DOHH2 (cell line): ENCODE measurements around the gene PLIN1.
A peak's percentile ranks its signal among the peaks of the same experiment; 100 is the strongest.

Experiments
- H3F3A ChIP-seq: fragments of 200-600 bp; sonication (generic), shearing (Covaris generic); 2 replicates; pipeline ENCODE4 v1.6.0; 2016; ENCODE audit warnings: antibody characterized with exemption, mild to moderate bottlenecking; ENCODE audit not compliant: control insufficient read depth, insufficient read depth
- H3K27ac ChIP-seq: fragments of 200-600 bp; sonication (generic); 2 replicates; pipeline ENCODE4 v1.5.1; 2014; ENCODE audit warnings: low read depth, mild to moderate bottlenecking, low read length, moderate library complexity
- H3K27me3 ChIP-seq: fragments of 200-600 bp; sonication (generic); 2 replicates; pipeline ENCODE4 v1.6.1; 2014; ENCODE audit warnings: mild to moderate bottlenecking, low read length, mixed read lengths; ENCODE audit not compliant: control insufficient read depth
- H3K36me3 ChIP-seq: fragments of 200-600 bp; sonication (generic); 2 replicates; pipeline ENCODE4 v1.6.1; 2014; ENCODE audit warnings: mild to moderate bottlenecking, low read length, moderate library complexity, mixed read lengths; ENCODE audit not compliant: control insufficient read depth
- H3K4me1 ChIP-seq: fragments of 200-600 bp; sonication (generic); 2 replicates; pipeline ENCODE4 v1.6.1; 2014; ENCODE audit warnings: mild to moderate bottlenecking, low read length, mixed read lengths; ENCODE audit not compliant: control insufficient read depth
- H3K4me2 ChIP-seq: fragments of 200-600 bp; sonication (generic); 2 replicates; pipeline ENCODE4 v1.6.0; 2014; ENCODE audit warnings: mild to moderate bottlenecking, low read length, moderate library complexity
- H3K4me3 ChIP-seq: fragments of 200-600 bp; sonication (generic); 2 replicates; pipeline ENCODE4 v1.5.1; 2014; ENCODE audit warnings: mild to moderate bottlenecking, low read length, mixed read lengths
- H3K79me2 ChIP-seq: fragments of 200-600 bp; sonication (generic); 2 replicates; pipeline ENCODE4 v1.6.1; 2014; ENCODE audit warnings: mild to moderate bottlenecking, low read length, mixed read lengths; ENCODE audit not compliant: control insufficient read depth
- H3K9me2 ChIP-seq: fragments of 200-600 bp; sonication (generic); replicated peaks from 2 replicates; pipeline ENCODE4 v1.6.1; 2014; ENCODE audit warnings: mild to moderate bottlenecking, low read length, mixed read lengths; ENCODE audit not compliant: control insufficient read depth
- H3K9me3 ChIP-seq: fragments of 200-600 bp; sonication (generic); 2 replicates; pipeline ENCODE4 v1.6.1; 2014; ENCODE audit warnings: antibody characterized with exemption, low read length, mixed read lengths; ENCODE audit not compliant: control insufficient read depth, insufficient read depth
- H4K20me1 ChIP-seq: fragments of 200-600 bp; sonication (generic); 2 replicates; pipeline ENCODE4 v1.6.0; 2014; ENCODE audit warnings: low read depth, mild to moderate bottlenecking, antibody characterized with exemption, low read length, moderate library complexity; ENCODE audit not compliant: control insufficient read depth, insufficient read depth
- EZH2phosphoT487 ChIP-seq: fragments of 200-600 bp; sonication (generic); IDR thresholded peaks from 2 replicates; pipeline ENCODE4 v1.6.1; 2017; ENCODE audit warnings: borderline replicate concordance, mild to moderate bottlenecking, antibody characterized with exemption, low read length, moderate library complexity, mixed read lengths
- TF ChIP-seq, protein P1 (sequence below): fragments of 200-600 bp; sonication (generic); IDR thresholded peaks from one replicate; pipeline ENCODE4 v1.5.1; 2014; ENCODE audit warnings: antibody characterized with exemption, mild to moderate bottlenecking, low read depth, low read length; ENCODE audit not compliant: poor library complexity, severe bottlenecking

The PLIN1 gene

DNA sequence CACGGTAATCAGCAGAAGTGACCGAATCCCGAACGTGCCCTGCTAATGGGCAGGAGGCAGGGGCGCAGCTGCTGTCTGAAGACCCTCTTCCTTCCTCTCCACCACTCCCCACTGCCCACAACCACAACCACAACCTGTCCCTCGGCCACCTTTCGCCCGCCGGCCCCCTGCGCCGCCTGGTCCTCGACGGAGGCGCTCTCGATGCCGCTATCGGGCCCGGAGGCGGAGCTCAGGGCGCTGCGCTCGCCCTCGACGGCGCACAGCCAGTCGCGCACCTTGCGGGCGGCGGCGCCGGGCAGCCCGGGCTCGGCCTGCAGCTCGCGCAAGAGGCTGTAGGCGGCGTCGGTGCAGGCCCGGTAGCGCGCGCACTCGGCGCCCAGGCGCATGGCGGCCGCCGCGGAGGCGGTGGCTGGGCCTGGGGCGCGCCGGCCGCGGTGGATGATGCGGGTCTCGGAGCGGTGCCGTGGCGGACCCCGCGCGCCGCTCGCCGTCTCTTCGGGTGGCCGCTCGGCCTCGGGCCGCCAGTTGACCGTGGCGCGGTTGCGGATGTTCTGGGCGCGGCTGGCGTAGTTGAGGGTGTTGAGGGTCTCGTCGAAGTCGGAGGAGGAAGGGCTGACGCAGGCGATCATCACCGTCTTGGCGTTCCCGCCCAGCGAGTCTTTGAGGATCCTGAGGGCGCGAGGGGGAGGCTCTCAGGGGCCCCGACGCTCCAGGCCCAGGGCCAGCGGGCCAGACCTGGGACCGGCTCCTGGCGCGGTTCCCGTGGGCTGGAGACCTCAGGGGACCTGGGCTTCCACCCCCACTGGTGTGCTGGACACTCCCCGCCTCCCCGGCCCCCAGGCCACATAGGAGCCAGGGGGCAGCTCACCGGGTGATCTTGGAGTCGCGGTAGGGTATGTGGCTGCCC, 30.8 kb downstream of the PLIN1 start:
- no peaks in the 10 kb centered on the region for H3K9me3 ChIP-seq
- H3F3A ChIP-seq, result no peaks in the 10 kb centered on the region
- TF ChIP-seq, protein P1, sequence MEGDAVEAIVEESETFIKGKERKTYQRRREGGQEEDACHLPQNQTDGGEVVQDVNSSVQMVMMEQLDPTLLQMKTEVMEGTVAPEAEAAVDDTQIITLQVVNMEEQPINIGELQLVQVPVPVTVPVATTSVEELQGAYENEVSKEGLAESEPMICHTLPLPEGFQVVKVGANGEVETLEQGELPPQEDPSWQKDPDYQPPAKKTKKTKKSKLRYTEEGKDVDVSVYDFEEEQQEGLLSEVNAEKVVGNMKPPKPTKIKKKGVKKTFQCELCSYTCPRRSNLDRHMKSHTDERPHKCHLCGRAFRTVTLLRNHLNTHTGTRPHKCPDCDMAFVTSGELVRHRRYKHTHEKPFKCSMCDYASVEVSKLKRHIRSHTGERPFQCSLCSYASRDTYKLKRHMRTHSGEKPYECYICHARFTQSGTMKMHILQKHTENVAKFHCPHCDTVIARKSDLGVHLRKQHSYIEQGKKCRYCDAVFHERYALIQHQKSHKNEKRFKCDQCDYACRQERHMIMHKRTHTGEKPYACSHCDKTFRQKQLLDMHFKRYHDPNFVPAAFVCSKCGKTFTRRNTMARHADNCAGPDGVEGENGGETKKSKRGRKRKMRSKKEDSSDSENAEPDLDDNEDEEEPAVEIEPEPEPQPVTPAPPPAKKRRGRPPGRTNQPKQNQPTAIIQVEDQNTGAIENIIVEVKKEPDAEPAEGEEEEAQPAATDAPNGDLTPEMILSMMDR, result no peak
- TF ChIP-seq EZH2phosphoT487, result no peak
- H3K4me3 ChIP-seq, result no peak overlapping the region
- no peak overlapping the region for H3K27ac ChIP-seq
- no peak overlapping the region for H3K4me2 ChIP-seq
- H4K20me1 ChIP-seq, result no peaks in the 10 kb centered on the region
- no peaks in the 10 kb centered on the region for H3K79me2 ChIP-seq
- H3K27me3 ChIP-seq, result peaks cover 3% of the 10 kb centered on the region; the same call in 1 of the 2 replicates
- H3K4me1 ChIP-seq, result no peaks in the 10 kb centered on the region
- no peaks in the 10 kb centered on the region for H3K9me2 ChIP-seq
- H3K36me3 ChIP-seq, result no peaks in the 10 kb centered on the region

DNA sequence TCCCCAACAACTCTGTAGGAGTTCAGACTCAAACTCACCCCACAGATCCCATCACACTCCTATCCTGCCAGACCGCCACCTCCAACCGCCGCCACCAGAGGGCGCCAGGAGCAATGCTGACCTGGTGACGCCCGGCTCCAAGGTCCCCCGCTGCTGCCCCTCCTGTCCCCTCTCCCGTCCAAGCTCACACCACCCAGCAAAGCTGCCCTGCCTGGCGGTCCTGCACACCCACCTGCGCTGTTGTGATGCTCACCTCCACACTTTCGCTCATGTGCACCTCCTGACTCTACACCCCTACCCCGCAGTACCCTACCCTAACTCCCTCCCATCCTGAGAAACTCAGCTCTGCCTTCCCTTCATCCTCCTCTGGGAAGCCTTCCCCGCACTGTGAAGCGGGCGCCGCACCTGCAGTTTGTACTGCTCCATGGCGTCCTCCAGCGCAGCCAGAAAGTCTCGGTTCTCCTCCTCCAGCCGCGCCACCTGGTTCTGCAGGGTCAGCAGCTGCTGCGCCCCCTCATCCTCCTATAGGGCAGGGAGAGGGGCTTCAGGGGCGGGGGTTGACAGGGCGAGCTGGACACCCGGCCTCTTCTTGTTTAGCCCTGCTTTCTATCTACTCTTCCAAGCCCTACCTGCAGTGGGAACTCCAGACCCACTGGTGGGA, 31.8 kb downstream of the PLIN1 start:
- Histone ChIP-seq H3K4me3 (no peak overlapping the region), H3K4me2 (peak overlapping the region; percentile 34; the same call in 1 of the 2 replicates)

DNA sequence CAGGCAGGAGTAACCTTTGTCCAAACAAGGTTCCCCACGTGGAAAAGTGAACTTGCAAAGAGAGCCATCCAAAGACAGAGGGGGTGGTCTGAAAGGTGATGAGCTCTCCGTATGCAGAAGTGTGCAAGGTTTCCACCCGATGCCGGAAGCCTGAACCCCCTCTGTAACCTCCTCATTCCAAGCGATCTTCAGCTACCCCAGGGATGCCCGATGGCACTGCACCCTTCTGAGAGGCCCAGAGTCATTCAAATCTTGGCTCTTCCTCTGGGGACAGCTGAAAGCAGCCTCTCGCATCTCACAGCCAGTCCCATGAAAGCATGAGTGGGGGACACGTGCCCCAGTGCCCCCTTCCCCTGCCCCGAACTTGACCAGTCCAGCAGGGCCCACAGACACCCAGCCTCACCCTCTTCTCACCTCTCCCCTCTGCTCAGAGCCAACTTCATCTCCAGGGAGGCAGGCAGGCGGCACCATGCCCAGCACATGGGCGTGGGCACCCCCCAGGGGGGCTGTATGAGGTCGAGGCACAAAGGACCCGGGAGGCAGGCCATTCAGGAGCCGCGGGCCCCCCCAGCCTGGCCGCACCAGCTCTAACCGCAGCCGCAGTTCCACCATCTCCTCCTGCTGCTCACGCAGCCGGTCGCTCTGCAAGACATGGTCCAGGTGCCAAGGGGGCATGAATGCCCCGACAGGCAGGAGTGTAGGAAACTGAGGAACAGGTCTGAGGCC, 32.6 kb downstream of the PLIN1 start:
- no peaks in the 10 kb centered on the region for H3K9me3 ChIP-seq
- no peak overlapping the region for H3K27ac ChIP-seq
- no peak overlapping the region for H3K4me3 ChIP-seq
- H3K4me1 ChIP-seq, result no peaks in the 10 kb centered on the region
- TF ChIP-seq, protein P1, result no peak
- no peak for TF ChIP-seq EZH2phosphoT487
- H4K20me1 ChIP-seq, result no peaks in the 10 kb centered on the region
- no peaks in the 10 kb centered on the region for H3F3A ChIP-seq
- no peaks in the 10 kb centered on the region for H3K27me3 ChIP-seq
- no peaks in the 10 kb centered on the region for H3K9me2 ChIP-seq
- no peaks in the 10 kb centered on the region for H3K36me3 ChIP-seq
- H3K4me2 ChIP-seq, result no peak overlapping the region
- no peaks in the 10 kb centered on the region for H3K79me2 ChIP-seq

More for the DNA sequence above, 31.8 kb downstream of the PLIN1 start:
- Histone ChIP-seq H3K9me3 (no peaks in the 10 kb centered on the region), H3K27me3 (no peaks in the 10 kb centered on the region), H3F3A (no peaks in the 10 kb centered on the region), H3K36me3 (no peaks in the 10 kb centered on the region), H3K79me2 (no peaks in the 10 kb centered on the region), H4K20me1 (no peaks in the 10 kb centered on the region), H3K4me1 (no peaks in the 10 kb centered on the region), H3K27ac (no peak overlapping the region), H3K9me2 (no peaks in the 10 kb centered on the region)
- no peak for TF ChIP-seq EZH2phosphoT487
- TF ChIP-seq, protein P1, result peak; percentile 95
